Ovary (tissue), 3 donors: ENCODE measurements around the gene GOLGB1.

Source experiments
- EP300 ChIP-seq: sonication (generic); formaldehyde crosslinking; IDR thresholded peaks from one replicate; pipeline ENCODE4 v1.6.1; 2017; ENCODE audit warnings: antibody characterized with exemption
- POLR2A ChIP-seq: fragments of 450-650 bp; IDR thresholded peaks from one replicate; pipeline ENCODE4 v1.6.1; 2017; ENCODE audit warnings: antibody characterized with exemption, mild to moderate bottlenecking, moderate library complexity
- TF ChIP-seq, protein P1 (sequence below), 3 donors: fragments of 450-650 bp in 2 of 3; fragments of 200-600 bp in 1 of 3; IDR thresholded peaks; one replicate each; pipeline versions ENCODE4 v1.5.1 to v1.8.0; 2016 to 2022; ENCODE audit warnings: antibody characterized with exemption in 3 of 3, mild to moderate bottlenecking in 1 of 3
- donor health status: DM: no; HTN: no; CAD: no.

- TF ChIP-seq EP300 (no peak), POLR2A (no peak)
- TF ChIP-seq, protein P1, sequence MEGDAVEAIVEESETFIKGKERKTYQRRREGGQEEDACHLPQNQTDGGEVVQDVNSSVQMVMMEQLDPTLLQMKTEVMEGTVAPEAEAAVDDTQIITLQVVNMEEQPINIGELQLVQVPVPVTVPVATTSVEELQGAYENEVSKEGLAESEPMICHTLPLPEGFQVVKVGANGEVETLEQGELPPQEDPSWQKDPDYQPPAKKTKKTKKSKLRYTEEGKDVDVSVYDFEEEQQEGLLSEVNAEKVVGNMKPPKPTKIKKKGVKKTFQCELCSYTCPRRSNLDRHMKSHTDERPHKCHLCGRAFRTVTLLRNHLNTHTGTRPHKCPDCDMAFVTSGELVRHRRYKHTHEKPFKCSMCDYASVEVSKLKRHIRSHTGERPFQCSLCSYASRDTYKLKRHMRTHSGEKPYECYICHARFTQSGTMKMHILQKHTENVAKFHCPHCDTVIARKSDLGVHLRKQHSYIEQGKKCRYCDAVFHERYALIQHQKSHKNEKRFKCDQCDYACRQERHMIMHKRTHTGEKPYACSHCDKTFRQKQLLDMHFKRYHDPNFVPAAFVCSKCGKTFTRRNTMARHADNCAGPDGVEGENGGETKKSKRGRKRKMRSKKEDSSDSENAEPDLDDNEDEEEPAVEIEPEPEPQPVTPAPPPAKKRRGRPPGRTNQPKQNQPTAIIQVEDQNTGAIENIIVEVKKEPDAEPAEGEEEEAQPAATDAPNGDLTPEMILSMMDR (IDR thresholded peaks at IDR 0.05) = no peak
These were observed 39.2 kb downstream of the GOLGB1 start for GRCh38 chr3:121710347-121710746.
